Fibroblast of lung (primary cell): Measurements from ENCODE around the gene P2RX1. TPM values are rescaled to one million over a fixed set of nuclear protein-coding genes. Genes with fewer than 3 reads are reported as not detected.

Experiments
- DNase-seq, 2 donors: peaks; one replicate each; pipeline versions ENCODE4 v3.0.0 to v3.0.0-alpha.2; 2010; ENCODE audit warnings: low read depth in 2 of 2
- H2AFZ ChIP-seq: 2 replicates; pipeline ENCODE4 v1.5.1; 2012; ENCODE audit warnings: low read length, control low read depth, inconsistent platforms
- H3K27ac ChIP-seq: 2 replicates; pipeline ENCODE4 v1.5.1; 2011; ENCODE audit warnings: low read length, control low read depth; ENCODE audit not compliant: insufficient read depth
- H3K27me3 ChIP-seq: 2 replicates; pipeline ENCODE4 v1.5.1; 2011; ENCODE audit warnings: mild to moderate bottlenecking, low read length; ENCODE audit not compliant: control insufficient read depth, insufficient read depth
- H3K36me3 ChIP-seq: 2 replicates; pipeline ENCODE4 v1.5.1; 2011; ENCODE audit warnings: low read length; ENCODE audit not compliant: control insufficient read depth, insufficient read depth
- H3K4me1 ChIP-seq: 2 replicates; pipeline ENCODE4 v1.5.1; 2011; ENCODE audit warnings: low read length; ENCODE audit not compliant: control insufficient read depth, insufficient read depth; ENCODE audit errors: extremely low read depth
- H3K4me2 ChIP-seq: 2 replicates; pipeline ENCODE4 v1.5.1; 2011; ENCODE audit warnings: low read length, control low read depth; ENCODE audit not compliant: insufficient read depth; ENCODE audit errors: extremely low read depth
- H3K4me3 ChIP-seq, 4 experiments: fragments of 200-600 bp in 1 of 4; sonication (generic) in 1 of 4; replicated peaks in 1 of 4; 2 replicates each; pipeline ENCODE4 v1.5.1; 2011 to 2016; ENCODE audit warnings: low read length in 4 of 4, low read depth in 3 of 4, mild to moderate bottlenecking in 3 of 4, control low read depth in 2 of 4, inconsistent platforms in 1 of 4, mixed read lengths in 1 of 4; ENCODE audit not compliant: insufficient read depth in 1 of 4; ENCODE audit errors: control extremely low read depth in 1 of 4
- H3K79me2 ChIP-seq: 2 replicates; pipeline ENCODE4 v1.5.1; 2012; ENCODE audit warnings: mild to moderate bottlenecking, low read length, inconsistent platforms; ENCODE audit not compliant: control insufficient read depth, insufficient read depth
- H3K9ac ChIP-seq: 2 replicates; pipeline ENCODE4 v1.5.1; 2011; ENCODE audit warnings: mild to moderate bottlenecking, low read length, control low read depth; ENCODE audit not compliant: insufficient read depth
- H3K9me3 ChIP-seq: 2 replicates; pipeline ENCODE4 v1.5.1; 2012; ENCODE audit warnings: low read depth, low read length; ENCODE audit not compliant: control insufficient read depth, insufficient read depth
- H4K20me1 ChIP-seq: 2 replicates; pipeline ENCODE4 v1.5.1; 2011; ENCODE audit warnings: low read length; ENCODE audit not compliant: control insufficient read depth, insufficient read depth; ENCODE audit errors: extremely low read depth
- EZH2 ChIP-seq: IDR thresholded peaks from 2 replicates; pipeline ENCODE4 v1.5.1; 2012; ENCODE audit warnings: low read length, control low read depth, mild to moderate bottlenecking; ENCODE audit errors: missing control alignments
- polyA plus RNA-seq, 2 donors: library from polyadenylated mRNA; depleted of rRNA in 1 of 2; stranded (reverse) in 1 of 2; unstranded in 1 of 2; fragments of >200 nt; gene quantifications; 2 replicates each; pipeline ENCODE4 v1.2.1, GENCODE V29; 2011 to 2012; ENCODE audit warnings: missing spikeins in 1 of 2
- total RNA-seq: library from RNA; depleted of rRNA; stranded (reverse); fragments of >200 nt; gene quantifications from 2 replicates; pipeline ENCODE4 v1.2.1, GENCODE V29; 2014
- TF ChIP-seq, protein P1 (sequence below), 2 donors: IDR thresholded peaks in 1 of 2; conservative IDR thresholded peaks in 1 of 2; 1 replicate in 1 of 2; 2 replicates in 1 of 2; pipeline ENCODE4 v1.5.1; 2011 to 2012; ENCODE audit warnings: low read length in 2 of 2, control low read depth in 1 of 2, inconsistent platforms in 1 of 2, low read depth in 1 of 2, mild to moderate bottlenecking in 1 of 2

The P2RX1 gene
- total and polyA plus RNA-seq, 2 donors (not counting 1 experiment from before 2014, with no cell fraction given) = under 0.01 TPM; not detected in 1

DNA sequence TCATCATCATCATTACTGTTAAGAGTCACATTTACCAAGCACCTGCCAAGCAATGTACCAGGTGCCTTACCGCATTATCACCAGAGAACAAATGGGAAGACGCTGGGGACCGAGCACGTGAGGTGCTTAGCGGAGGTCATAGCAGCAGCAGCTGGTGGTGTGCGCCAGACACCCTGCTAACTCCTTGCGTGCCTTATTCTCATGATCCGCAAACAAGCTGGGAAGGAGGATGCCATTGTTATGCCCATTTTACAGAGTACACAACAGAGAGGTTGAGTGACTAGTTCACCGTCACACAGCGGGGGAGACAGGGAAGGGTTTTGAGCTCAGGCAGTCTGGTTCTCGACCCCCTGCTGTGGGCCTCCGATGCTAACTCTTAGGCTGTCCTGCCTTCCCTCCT lies 40.7 kb upstream of the P2RX1 start:
- Histone ChIP-seq H3K4me3 (no peak overlapping the region), H3K4me1 (peaks cover 5% of the 10 kb centered on the region), H3K36me3 (no peaks in the 10 kb centered on the region), H3K27ac (no peak overlapping the region), H3K9ac (no peak overlapping the region), H2AFZ (no peak overlapping the region), H3K27me3 (no peaks in the 10 kb centered on the region), H4K20me1 (no peaks in the 10 kb centered on the region), H3K79me2 (no peaks in the 10 kb centered on the region), H3K9me3 (no peaks in the 10 kb centered on the region), H3K4me2 (no peak overlapping the region)
- no peak for DNase-seq
- TF ChIP-seq EZH2 = no peak
- TF ChIP-seq, protein P1, sequence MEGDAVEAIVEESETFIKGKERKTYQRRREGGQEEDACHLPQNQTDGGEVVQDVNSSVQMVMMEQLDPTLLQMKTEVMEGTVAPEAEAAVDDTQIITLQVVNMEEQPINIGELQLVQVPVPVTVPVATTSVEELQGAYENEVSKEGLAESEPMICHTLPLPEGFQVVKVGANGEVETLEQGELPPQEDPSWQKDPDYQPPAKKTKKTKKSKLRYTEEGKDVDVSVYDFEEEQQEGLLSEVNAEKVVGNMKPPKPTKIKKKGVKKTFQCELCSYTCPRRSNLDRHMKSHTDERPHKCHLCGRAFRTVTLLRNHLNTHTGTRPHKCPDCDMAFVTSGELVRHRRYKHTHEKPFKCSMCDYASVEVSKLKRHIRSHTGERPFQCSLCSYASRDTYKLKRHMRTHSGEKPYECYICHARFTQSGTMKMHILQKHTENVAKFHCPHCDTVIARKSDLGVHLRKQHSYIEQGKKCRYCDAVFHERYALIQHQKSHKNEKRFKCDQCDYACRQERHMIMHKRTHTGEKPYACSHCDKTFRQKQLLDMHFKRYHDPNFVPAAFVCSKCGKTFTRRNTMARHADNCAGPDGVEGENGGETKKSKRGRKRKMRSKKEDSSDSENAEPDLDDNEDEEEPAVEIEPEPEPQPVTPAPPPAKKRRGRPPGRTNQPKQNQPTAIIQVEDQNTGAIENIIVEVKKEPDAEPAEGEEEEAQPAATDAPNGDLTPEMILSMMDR (conservative IDR thresholded peaks at IDR 0.05 in 1 of 2, IDR thresholded peaks at IDR 0.05 in 1 of 2; ENCODE audit: low read depth in 1 of 2, low read length in 2 of 2) = no peak

DNA sequence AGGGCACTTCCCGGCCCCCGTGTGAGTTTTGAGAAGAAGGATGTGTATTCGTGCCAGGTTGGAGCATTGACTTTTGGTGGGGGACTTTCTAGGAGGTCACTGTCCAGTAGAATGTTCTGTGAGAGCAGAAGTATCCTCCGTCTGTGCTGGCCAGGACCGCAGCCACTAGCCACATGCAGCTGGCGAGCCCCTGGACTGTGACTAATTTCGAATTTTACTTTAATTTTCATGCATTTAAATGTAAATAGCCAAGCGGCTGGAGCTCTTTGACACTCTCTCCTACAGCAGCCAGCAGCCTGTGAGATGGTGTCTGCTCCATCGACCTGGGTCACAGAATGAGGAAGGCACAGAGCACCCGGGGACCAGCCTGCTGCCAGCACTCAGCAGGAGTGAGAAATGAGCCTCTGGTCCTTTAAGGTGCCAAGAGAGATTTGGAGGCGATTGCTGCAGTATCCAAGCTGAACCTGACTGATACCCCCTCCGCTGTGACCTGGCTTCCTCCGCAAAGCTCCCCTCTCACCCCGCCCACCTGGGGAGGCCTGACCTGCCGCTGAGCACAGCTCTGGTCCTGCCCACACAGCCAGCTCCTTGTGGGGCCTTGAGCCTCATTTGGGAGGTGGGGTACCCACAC lies 40.2 kb upstream of the P2RX1 start:
- peaks cover 5% of the 10 kb centered on the region for H3K4me1 ChIP-seq
- H2AFZ ChIP-seq = no peak overlapping the region
- no peaks in the 10 kb centered on the region for H3K79me2 ChIP-seq
- H3K36me3 ChIP-seq = no peaks in the 10 kb centered on the region
- no peaks in the 10 kb centered on the region for H4K20me1 ChIP-seq
- no peaks in the 10 kb centered on the region for H3K27me3 ChIP-seq
- no peak overlapping the region for H3K4me2 ChIP-seq
- H3K9me3 ChIP-seq = no peaks in the 10 kb centered on the region
- no peak overlapping the region for H3K4me3 ChIP-seq
- DNase-seq = peak in 1 of 2 donors; percentile 17
- TF ChIP-seq, protein P1 (conservative IDR thresholded peaks at IDR 0.05 in 1 of 2, IDR thresholded peaks at IDR 0.05 in 1 of 2; ENCODE audit: low read depth in 1 of 2, low read length in 2 of 2) = no peak
- no peak for TF ChIP-seq EZH2
- H3K9ac ChIP-seq = no peak overlapping the region
- no peak overlapping the region for H3K27ac ChIP-seq

DNA sequence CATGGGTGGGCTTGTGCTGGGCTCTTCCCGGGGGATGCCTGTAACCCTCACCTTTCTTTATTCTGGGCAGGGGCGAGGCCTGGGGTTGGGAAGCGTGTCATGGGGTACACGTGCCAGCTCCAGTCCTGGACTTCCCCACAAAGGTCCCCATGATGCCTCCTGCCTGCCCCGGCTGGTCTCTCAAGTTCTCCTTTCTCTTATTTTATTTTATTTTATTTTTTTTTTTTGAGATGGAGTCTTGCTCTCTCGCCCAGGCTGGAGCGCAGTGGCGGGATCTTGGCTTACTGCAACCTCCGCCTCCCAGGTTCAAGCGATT lies 39.4 kb upstream of the P2RX1 start:
- Histone ChIP-seq H3K27me3 (no peaks in the 10 kb centered on the region), H4K20me1 (no peaks in the 10 kb centered on the region), H3K9me3 (no peaks in the 10 kb centered on the region), H3K36me3 (no peaks in the 10 kb centered on the region), H2AFZ (no peak overlapping the region), H3K27ac (no peak overlapping the region), H3K79me2 (no peaks in the 10 kb centered on the region), H3K4me2 (no peak overlapping the region), H3K4me3 (no peak overlapping the region), H3K9ac (no peak overlapping the region), H3K4me1 (peaks cover 5% of the 10 kb centered on the region)
- DNase-seq = no peak
- TF ChIP-seq, protein P1 (conservative IDR thresholded peaks at IDR 0.05 in 1 of 2, IDR thresholded peaks at IDR 0.05 in 1 of 2; ENCODE audit: low read depth in 1 of 2, low read length in 2 of 2) = no peak
- TF ChIP-seq EZH2 = no peak
